Hepatocyte (in vitro differentiated cells): ENCODE measurements around the gene TTLL5.

Source experiments
- EZH2 ChIP-seq: fragments of 200-600 bp; sonication (generic); IDR thresholded peaks from 2 replicates; pipeline ENCODE4 v1.6.1; 2016; ENCODE audit warnings: antibody characterized with exemption, mild to moderate bottlenecking, borderline replicate concordance
- EZH2phosphoT487 ChIP-seq: fragments of 200-600 bp; sonication (generic); IDR thresholded peaks from one replicate; pipeline ENCODE4 v1.6.1; 2018; ENCODE audit warnings: antibody characterized with exemption, mild to moderate bottlenecking, low read depth, moderate library complexity; ENCODE audit not compliant: unreplicated experiment, severe bottlenecking
- TF ChIP-seq, protein P1 (sequence below): fragments of 200-600 bp; sonication (generic); IDR thresholded peaks from 2 replicates; pipeline ENCODE4 v1.5.1; 2016; ENCODE audit warnings: antibody characterized with exemption, mild to moderate bottlenecking; ENCODE audit not compliant: poor library complexity

DNA sequence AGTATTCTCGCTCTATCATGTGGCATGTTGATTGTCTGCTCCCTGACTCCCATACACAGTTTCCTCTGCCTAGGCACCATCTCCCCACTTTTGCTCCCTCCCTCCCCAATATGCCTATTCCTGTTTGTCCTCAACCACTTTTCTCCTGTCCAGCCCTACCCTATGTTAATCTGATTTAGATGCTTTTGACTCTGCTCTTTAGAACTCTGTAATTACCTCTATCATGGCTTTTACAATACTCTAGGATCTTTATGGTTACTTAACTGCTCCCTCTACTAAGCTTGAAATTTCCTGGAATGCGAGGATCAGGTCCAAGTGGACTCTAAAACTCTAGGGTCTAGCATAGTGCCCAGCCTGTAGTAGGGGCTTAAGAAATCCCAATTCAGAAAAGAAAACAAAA is 252.1 kb downstream of the TTLL5 start:
- TF ChIP-seq, protein P1, sequence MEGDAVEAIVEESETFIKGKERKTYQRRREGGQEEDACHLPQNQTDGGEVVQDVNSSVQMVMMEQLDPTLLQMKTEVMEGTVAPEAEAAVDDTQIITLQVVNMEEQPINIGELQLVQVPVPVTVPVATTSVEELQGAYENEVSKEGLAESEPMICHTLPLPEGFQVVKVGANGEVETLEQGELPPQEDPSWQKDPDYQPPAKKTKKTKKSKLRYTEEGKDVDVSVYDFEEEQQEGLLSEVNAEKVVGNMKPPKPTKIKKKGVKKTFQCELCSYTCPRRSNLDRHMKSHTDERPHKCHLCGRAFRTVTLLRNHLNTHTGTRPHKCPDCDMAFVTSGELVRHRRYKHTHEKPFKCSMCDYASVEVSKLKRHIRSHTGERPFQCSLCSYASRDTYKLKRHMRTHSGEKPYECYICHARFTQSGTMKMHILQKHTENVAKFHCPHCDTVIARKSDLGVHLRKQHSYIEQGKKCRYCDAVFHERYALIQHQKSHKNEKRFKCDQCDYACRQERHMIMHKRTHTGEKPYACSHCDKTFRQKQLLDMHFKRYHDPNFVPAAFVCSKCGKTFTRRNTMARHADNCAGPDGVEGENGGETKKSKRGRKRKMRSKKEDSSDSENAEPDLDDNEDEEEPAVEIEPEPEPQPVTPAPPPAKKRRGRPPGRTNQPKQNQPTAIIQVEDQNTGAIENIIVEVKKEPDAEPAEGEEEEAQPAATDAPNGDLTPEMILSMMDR: no peak
- no peak for TF ChIP-seq EZH2
- TF ChIP-seq EZH2phosphoT487: no peak
